Upper lobe of right lung (tissue), 1 donor: ENCODE measurements around the gene ADGRF3. TPM values are rescaled to one million over a fixed set of nuclear protein-coding genes. Genes with fewer than 3 reads are reported as not detected.
"Not testable (repeated sequence)": the region's sequence is repeated elsewhere in the genome, so short reads cannot be mapped to it uniquely, and the experiment has no call there.

Experiments used
- ATAC-seq: fragments of 200-7000 bp; cut with Tn5 transposase; one replicate; pipeline ENCODE4 v1.9.1; 2020; ENCODE audit warnings: mild to moderate bottlenecking, moderate library complexity
- DNase-seq: peaks from one replicate; pipeline ENCODE4 v3.0.0-alpha.2; 2020
- H3K27ac ChIP-seq: fragments of 200-600 bp; one replicate; pipeline ENCODE4 v1.8.0; 2022
- H3K27me3 ChIP-seq: fragments of 200-600 bp; one replicate; pipeline ENCODE4 v1.8.0; 2022; ENCODE audit warnings: mild to moderate bottlenecking
- H3K36me3 ChIP-seq: fragments of 200-600 bp; one replicate; pipeline ENCODE4 v1.8.0; 2022
- H3K4me1 ChIP-seq: fragments of 200-600 bp; one replicate; pipeline ENCODE4 v1.8.0; 2022
- H3K4me3 ChIP-seq: fragments of 200-600 bp; one replicate; pipeline ENCODE4 v1.8.0; 2022; ENCODE audit warnings: mild to moderate bottlenecking
- H3K9me3 ChIP-seq: fragments of 200-600 bp; one replicate; pipeline ENCODE4 v1.8.0; 2022
- intact Hi-C: fragments of 100-400 bp; cut with DNase I; formaldehyde crosslinking; loops from one replicate; pipeline ENCODE4 v1.11.0; 2022
- total RNA-seq: library from RNA; stranded (reverse); fragmentation: NEBNext Ultra II Directional; extraction: Animal tissue kit (Norgen Biotek cat#: 25700); gene quantifications from one replicate; pipeline ENCODE4 v1.2.1, GENCODE V29; 2021
- TF ChIP-seq, protein P1 (sequence below): fragments of 200-600 bp; IDR thresholded peaks from one replicate; pipeline ENCODE4 v1.8.0; 2022; ENCODE audit warnings: antibody characterized with exemption
- donor health status: DM: no; HTN: yes; CAD: no; lungs with severe emphysema.

The ADGRF3 gene
- total RNA-seq, 1 donor from 2014 or later: 0.17 TPM

DNA sequence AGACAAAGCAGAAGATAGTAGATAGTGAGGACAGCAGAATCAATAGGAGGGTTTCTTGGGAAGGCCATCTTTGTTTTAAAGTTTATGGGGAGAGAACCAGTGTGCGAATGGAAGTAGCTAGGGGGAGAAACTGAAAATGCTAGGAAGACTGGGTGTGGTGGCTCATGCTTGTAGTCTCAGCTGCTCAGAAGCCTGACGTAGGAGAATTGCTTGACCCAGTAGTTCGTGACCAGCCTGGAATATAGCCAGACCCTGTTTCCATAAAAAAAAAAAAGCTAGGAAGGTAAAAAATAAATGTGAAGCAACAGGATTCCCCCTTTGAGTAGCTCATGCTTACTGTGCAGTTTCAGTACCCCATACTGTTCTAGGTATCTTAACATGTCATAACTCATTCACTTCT lies 36.0 kb upstream of the ADGRF3 start:
- DNase-seq: no peak
- Histone ChIP-seq H3K27me3 (no peaks in the 10 kb centered on the region), H3K9me3 (no peaks in the 10 kb centered on the region), H3K4me1 (no peaks in the 10 kb centered on the region), H3K4me3 (no peak overlapping the region), H3K36me3 (peaks cover 21% of the 10 kb centered on the region), H3K27ac (no peak overlapping the region)
- ATAC-seq: no peak
- intact Hi-C loops: no loop called here
- TF ChIP-seq, protein P1, sequence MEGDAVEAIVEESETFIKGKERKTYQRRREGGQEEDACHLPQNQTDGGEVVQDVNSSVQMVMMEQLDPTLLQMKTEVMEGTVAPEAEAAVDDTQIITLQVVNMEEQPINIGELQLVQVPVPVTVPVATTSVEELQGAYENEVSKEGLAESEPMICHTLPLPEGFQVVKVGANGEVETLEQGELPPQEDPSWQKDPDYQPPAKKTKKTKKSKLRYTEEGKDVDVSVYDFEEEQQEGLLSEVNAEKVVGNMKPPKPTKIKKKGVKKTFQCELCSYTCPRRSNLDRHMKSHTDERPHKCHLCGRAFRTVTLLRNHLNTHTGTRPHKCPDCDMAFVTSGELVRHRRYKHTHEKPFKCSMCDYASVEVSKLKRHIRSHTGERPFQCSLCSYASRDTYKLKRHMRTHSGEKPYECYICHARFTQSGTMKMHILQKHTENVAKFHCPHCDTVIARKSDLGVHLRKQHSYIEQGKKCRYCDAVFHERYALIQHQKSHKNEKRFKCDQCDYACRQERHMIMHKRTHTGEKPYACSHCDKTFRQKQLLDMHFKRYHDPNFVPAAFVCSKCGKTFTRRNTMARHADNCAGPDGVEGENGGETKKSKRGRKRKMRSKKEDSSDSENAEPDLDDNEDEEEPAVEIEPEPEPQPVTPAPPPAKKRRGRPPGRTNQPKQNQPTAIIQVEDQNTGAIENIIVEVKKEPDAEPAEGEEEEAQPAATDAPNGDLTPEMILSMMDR: no peak

DNA sequence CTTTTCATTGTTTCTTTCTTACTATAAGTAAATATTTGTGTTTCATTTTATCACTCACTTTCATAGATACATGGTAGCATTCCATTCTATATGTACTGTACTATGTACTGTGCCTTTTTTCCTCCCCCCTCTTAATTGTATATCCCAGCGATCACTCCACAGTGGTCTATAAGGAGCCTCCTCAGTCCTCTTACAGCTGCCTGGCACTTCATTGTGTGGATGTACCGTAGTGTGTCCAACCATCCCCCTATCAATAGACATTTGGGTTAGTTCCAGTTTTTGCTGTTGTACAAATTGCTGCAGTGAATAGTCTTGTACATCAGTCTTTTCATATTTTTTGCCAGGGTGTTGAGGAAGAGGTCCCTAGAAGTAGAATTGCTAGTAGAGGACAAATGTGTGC lies 33.7 kb upstream of the ADGRF3 start:
- no peak overlapping the region for H3K27ac ChIP-seq
- H3K4me1 ChIP-seq: no peaks in the 10 kb centered on the region
- H3K27me3 ChIP-seq: no peaks in the 10 kb centered on the region
- TF ChIP-seq, protein P1: no peak
- H3K4me3 ChIP-seq: no peak overlapping the region
- ATAC-seq (no peak), DNase-seq (no peak)
- intact Hi-C loops: no loop called here
- no peaks in the 10 kb centered on the region for H3K9me3 ChIP-seq
- H3K36me3 ChIP-seq: peaks cover 12% of the 10 kb centered on the region

DNA sequence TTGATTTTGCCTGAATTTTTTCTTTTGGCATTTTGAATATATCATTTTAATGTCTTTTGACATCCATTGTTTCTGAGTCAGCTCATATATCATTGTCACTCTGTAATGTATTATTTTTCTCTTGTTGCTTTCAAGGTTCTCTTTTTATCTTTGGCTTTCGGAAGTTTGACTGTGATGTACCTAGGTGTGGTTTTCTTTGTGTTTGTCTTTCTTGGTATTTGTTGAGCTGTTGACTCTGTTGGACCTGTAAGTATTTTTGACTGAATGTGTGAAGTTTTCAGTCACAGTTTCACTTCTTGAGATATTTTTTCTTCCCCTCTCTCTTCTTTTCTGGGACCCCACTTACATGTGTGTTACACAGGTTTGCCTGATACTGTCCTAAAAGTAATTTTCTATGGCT lies 30.2 kb upstream of the ADGRF3 start:
- Histone ChIP-seq H3K27me3 (no peaks in the 10 kb centered on the region), H3K27ac (no peak overlapping the region), H3K4me1 (no peaks in the 10 kb centered on the region), H3K9me3 (no peaks in the 10 kb centered on the region), H3K4me3 (no peak overlapping the region), H3K36me3 (peaks cover 31% of the 10 kb centered on the region)
- no peak for ATAC-seq
- intact Hi-C loops: no loop called here
- TF ChIP-seq, protein P1: no peak
- no peak for DNase-seq

DNA sequence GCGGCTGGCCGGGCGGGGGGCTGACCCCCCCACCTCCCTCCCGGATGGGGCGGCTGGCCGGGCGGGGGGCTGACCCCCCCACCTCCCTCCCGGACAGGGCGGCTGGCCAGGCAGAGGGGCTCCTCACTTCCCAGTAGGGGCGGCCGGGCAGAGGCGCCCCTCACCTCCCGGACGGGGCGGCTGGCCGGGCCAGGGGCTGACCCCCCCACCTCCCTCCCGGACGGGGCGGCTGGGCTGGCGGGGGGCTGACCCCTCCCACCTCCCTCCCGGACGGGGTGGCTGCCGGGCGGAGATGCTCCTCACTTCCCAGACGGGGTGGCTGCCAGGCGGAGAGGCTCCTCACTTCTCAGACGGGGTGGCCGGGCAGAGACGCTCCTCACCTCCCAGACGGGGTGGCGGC lies 24.3 kb upstream of the ADGRF3 start:
- H3K4me3 ChIP-seq, intact Hi-C loops, ATAC-seq, H3K27me3 ChIP-seq, DNase-seq, H3K27ac ChIP-seq, H3K9me3 ChIP-seq, H3K4me1 ChIP-seq: not testable (repeated sequence)
- H3K36me3 ChIP-seq: peaks cover 47% of the 10 kb centered on the region

DNA sequence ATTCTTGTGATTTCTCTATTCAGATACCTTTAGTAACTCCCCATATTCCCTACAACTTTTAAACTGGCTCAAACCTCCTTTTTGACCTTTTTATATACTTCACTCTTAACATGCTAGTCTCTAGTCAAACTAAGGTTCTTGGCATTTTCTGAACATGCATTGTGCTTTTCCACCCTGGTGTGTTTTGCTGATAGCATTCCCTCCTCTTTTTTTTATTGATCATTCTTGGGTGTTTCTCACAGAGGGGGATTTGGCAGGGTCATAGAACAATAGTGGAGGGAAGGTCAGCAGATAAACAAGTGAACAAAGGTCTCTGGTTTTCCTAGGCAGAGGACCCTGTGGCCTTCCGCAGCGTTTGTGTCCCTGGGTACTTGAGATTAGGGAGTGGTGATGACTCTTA lies 23.1 kb upstream of the ADGRF3 start:
- H3K36me3 ChIP-seq: peaks cover 35% of the 10 kb centered on the region

DNA sequence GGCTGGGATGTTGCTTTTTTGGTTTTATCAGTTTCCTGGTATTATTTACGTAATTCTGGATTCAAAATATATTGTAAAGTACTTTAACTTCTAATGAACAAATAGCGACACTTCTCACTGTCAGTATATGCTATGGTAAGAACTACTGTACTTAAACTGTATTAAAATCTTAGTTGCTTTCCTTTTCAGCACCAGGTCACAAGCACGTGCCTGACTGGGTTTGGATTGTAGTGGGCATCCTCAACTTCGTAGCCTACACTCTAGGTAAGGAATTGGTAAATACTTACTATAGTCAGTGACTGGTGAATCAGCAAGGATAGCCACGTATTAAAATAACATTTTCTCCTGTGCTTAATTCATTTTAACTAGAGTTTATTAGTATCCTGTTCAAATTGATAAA lies 20.4 kb upstream of the ADGRF3 start:
- intact Hi-C loops: no loop called here
- no peak for DNase-seq

More for the DNA sequence above, 23.1 kb upstream of the ADGRF3 start:
- H3K27me3 ChIP-seq, ATAC-seq, DNase-seq, H3K9me3 ChIP-seq, H3K4me3 ChIP-seq, H3K4me1 ChIP-seq, H3K27ac ChIP-seq, intact Hi-C loops: not testable (repeated sequence)

DNA sequence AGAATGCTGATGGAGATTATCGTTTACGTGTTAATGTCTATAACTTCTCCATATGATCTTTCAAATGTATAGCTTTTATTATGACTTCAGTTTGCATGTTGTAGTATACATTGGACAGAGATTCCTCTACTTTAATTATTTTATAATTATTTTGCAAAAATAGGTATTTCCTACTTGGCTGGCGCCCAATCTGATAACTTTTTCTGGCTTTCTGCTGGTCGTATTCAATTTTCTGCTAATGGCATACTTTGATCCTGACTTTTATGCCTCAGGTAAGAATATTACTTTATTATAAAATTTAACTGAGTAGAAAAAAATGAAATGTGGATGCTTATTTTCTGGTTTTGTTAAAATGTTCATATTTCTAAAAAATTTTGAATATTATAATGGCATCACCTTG lies 18.1 kb upstream of the ADGRF3 start:
- no peak overlapping the region for H3K27ac ChIP-seq
- H3K4me3 ChIP-seq: no peak overlapping the region
- H3K27me3 ChIP-seq: no peaks in the 10 kb centered on the region
- no peak for ATAC-seq
- intact Hi-C loops: no loop called here
- H3K9me3 ChIP-seq: no peaks in the 10 kb centered on the region
- peaks cover 22% of the 10 kb centered on the region for H3K36me3 ChIP-seq
- DNase-seq: no peak
- TF ChIP-seq, protein P1: no peak
- no peaks in the 10 kb centered on the region for H3K4me1 ChIP-seq

More for the DNA sequence above, 20.4 kb upstream of the ADGRF3 start:
- Histone ChIP-seq H3K9me3 (no peaks in the 10 kb centered on the region), H3K27me3 (no peaks in the 10 kb centered on the region), H3K36me3 (peaks cover 22% of the 10 kb centered on the region), H3K4me1 (no peaks in the 10 kb centered on the region), H3K4me3 (no peak overlapping the region), H3K27ac (no peak overlapping the region)
- ATAC-seq: no peak
- TF ChIP-seq, protein P1: no peak
